Esophagus muscularis mucosa (tissue), 4 donors: ENCODE results near the gene BLOC1S4. TPM values are rescaled to one million over a fixed set of nuclear protein-coding genes. Genes with fewer than 3 reads are reported as not detected.

ENCODE experiments used
- DNase-seq: peaks from one replicate; pipeline ENCODE4 v3.0.0-alpha.2; 2017; ENCODE audit errors: extremely low spot score
- H3K27ac ChIP-seq, 4 donors: fragments of 200-600 bp; sonication (generic); replicated peaks in 1 of 4; 1 replicate in 3 of 4; 2 replicates in 1 of 4; pipeline ENCODE4 v1.5.1; 2016 to 2019; ENCODE audit warnings: mild to moderate bottlenecking in 1 of 4
- H3K27me3 ChIP-seq, 4 donors: fragments of 200-600 bp; sonication (generic); one replicate each; pipeline versions ENCODE4 v1.5.1 to v1.6.0; 2016 to 2019
- H3K36me3 ChIP-seq, 4 donors: fragments of 200-600 bp; sonication (generic); one replicate each; pipeline ENCODE4 v1.5.1; 2016 to 2019
- H3K4me1 ChIP-seq, 4 donors: fragments of 200-600 bp; sonication (generic); one replicate each; pipeline ENCODE4 v1.5.1; 2016 to 2019
- H3K4me3 ChIP-seq, 4 donors: fragments of 200-600 bp; sonication (generic); 1 replicate in 2 of 4; 2 replicates in 2 of 4; pipeline ENCODE4 v1.5.1; 2016 to 2019; ENCODE audit warnings: mild to moderate bottlenecking in 4 of 4, moderate library complexity in 1 of 4
- H3K9me3 ChIP-seq, 4 donors: fragments of 200-600 bp; sonication (generic); 1 replicate in 3 of 4; 2 replicates in 1 of 4; pipeline ENCODE4 v1.5.1; 2016 to 2019
- CTCF ChIP-seq, 3 experiments: fragments of 200-600 bp in 2 of 3; fragments of 450-650 bp in 1 of 3; sonication (generic) in 2 of 3; IDR thresholded peaks; one replicate each; pipeline ENCODE4 v1.5.1; 2017 to 2019; ENCODE audit warnings: antibody characterized with exemption in 3 of 3, mild to moderate bottlenecking in 2 of 3, moderate library complexity in 1 of 3
- EP300 ChIP-seq: sonication (generic); formaldehyde crosslinking; IDR thresholded peaks from one replicate; pipeline ENCODE4 v1.6.1; 2017; ENCODE audit warnings: antibody characterized with exemption
- POLR2A ChIP-seq: fragments of 450-650 bp; IDR thresholded peaks from one replicate; pipeline ENCODE4 v1.6.1; 2017; ENCODE audit warnings: antibody characterized with exemption, moderate library complexity, mild to moderate bottlenecking, low read depth
- POLR2AphosphoS5 ChIP-seq, 2 donors: sonication (generic); formaldehyde crosslinking; IDR thresholded peaks; one replicate each; pipeline ENCODE4 v1.6.1; 2017; ENCODE audit warnings: antibody characterized with exemption in 2 of 2
- WGBS: methylation state at CpG from one replicate; pipeline ENCODE4 v1.1.5; 2018; 5-methylcytosine and 5-hydroxymethylcytosine counted together
- intact Hi-C: fragments of 100-400 bp; cut with DNase I; formaldehyde crosslinking; loops from one replicate; pipeline ENCODE4 v1.15.1; 2023
- total RNA-seq, 4 donors: library from RNA; depleted of rRNA; stranded (reverse); fragments of >200 nt; gene quantifications; one replicate each; pipeline versions ENCODE4 v1.1.0 to v1.2.1, GENCODE V29; 2016

Gene BLOC1S4
- total RNA-seq, 4 donors from 2014 or later: 15.8 to 21.9 (median 17.9) TPM

DNA sequence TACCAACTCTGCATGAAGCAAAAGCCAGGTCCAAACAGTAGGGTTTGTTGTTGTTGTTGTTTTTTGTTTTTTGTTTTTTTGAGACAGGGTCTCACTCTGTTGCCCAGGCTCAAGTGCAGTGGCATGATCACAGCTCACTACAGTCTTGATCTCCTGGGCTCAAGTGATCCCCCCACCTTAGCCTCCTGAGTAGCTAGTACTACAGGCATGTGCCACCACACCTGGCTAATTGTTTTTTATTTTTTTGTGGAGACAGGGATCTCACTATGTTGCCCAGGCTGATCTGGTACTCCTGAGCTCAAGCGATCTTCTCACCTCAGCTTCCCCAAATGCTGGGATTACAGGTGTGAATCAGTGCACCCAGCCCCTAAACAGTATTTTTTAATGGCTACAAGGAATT lies 16.1 kb upstream of the BLOC1S4 start:
- H3K9me3 ChIP-seq: no peaks in the 10 kb centered on the region
- intact Hi-C loops: no loop called here
- no peak for DNase-seq
- H3K27me3 ChIP-seq: no peaks in the 10 kb centered on the region
- no peak overlapping the region for H3K4me3 ChIP-seq
- 100% methylated on average over 1 of the region's 1 CpG for WGBS
- H3K36me3 ChIP-seq: peaks cover 0 to 31% (median 18%) of the 10 kb centered on the region in 4 donors
- no peak for TF ChIP-seq POLR2AphosphoS5 (IDR thresholded peaks at IDR 0.05)
- no peak for TF ChIP-seq POLR2A
- H3K27ac ChIP-seq: no peak overlapping the region
- peaks cover 14 to 23% (median 19%) of the 10 kb centered on the region in 4 donors for H3K4me1 ChIP-seq

GRCh38 chr4:6701371-6701770 lies 14.6 kb upstream of the BLOC1S4 start:
- H3K4me3 ChIP-seq: no peak overlapping the region
- H3K9me3 ChIP-seq: no peaks in the 10 kb centered on the region
- H3K27me3 ChIP-seq: no peaks in the 10 kb centered on the region
- no peak for DNase-seq
- WGBS: 80% methylated on average over 13 of the region's 13 CpGs
- intact Hi-C loops: no loop called here
- H3K27ac ChIP-seq: no peak overlapping the region
- peaks cover 27 to 34% (median 31%) of the 10 kb centered on the region in 4 donors for H3K4me1 ChIP-seq
- TF ChIP-seq CTCF (IDR thresholded peaks at IDR 0.05) (peak in 1 of 3 experiments; percentile 18), POLR2AphosphoS5 (IDR thresholded peaks at IDR 0.05) (no peak)
- H3K36me3 ChIP-seq: peaks cover 0 to 30% (median 19%) of the 10 kb centered on the region in 4 donors

- H3K9me3 ChIP-seq: no peaks in the 10 kb centered on the region
- peaks cover 39 to 48% (median 43%) of the 10 kb centered on the region in 4 donors for H3K4me1 ChIP-seq
- H3K36me3 ChIP-seq: peaks cover 0 to 39% (median 22%) of the 10 kb centered on the region in 4 donors
- no peak for DNase-seq
- intact Hi-C loops: no loop called here
- no peak overlapping the region for H3K27ac ChIP-seq
- WGBS: 0% methylated on average over 1 of the region's 1 CpG
- TF ChIP-seq EP300: no peak
- no peak for TF ChIP-seq CTCF (IDR thresholded peaks at IDR 0.05)
- TF ChIP-seq POLR2AphosphoS5 (IDR thresholded peaks at IDR 0.05): no peak
- no peak for TF ChIP-seq POLR2A
- no peaks in the 10 kb centered on the region for H3K27me3 ChIP-seq
- H3K4me3 ChIP-seq: no peak overlapping the region
Measured at GRCh38 chr4:6702761-6703160, 13.2 kb upstream of the BLOC1S4 start.

DNA sequence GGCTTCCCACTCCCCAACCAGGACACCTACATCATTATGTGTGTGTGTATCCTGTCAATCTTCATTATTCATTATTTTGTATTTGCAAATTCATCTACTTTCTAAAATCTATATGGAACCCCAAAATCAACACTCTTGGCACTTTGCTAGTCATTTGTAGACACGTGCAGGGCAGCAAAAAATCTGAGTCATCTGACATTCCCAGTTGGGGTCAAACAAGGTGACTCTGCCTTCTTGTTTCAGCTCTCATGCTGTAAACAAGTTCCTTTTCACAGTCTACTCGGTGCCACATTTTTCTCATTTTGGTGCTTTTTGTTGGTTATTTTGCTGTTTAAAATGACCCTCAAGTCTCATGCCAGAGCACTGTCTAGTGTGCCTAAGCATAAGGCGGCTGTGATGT lies 12.2 kb upstream of the BLOC1S4 start:
- 45% methylated on average over 3 of the region's 3 CpGs for WGBS
- no peak for DNase-seq
- H3K27me3 ChIP-seq: no peaks in the 10 kb centered on the region
- H3K36me3 ChIP-seq: peaks cover 0 to 42% (median 22%) of the 10 kb centered on the region in 4 donors
- H3K9me3 ChIP-seq: no peaks in the 10 kb centered on the region
- H3K4me3 ChIP-seq: no peak overlapping the region
- intact Hi-C loops: no loop called here
- peaks cover 48 to 58% (median 53%) of the 10 kb centered on the region in 4 donors for H3K4me1 ChIP-seq
- H3K27ac ChIP-seq: no peak overlapping the region
- TF ChIP-seq POLR2A (no peak), CTCF (IDR thresholded peaks at IDR 0.05) (no peak), POLR2AphosphoS5 (IDR thresholded peaks at IDR 0.05) (no peak), EP300 (no peak)

GRCh38 chr4:6705646-6706045 lies 10.3 kb upstream of the BLOC1S4 start:
- Histone ChIP-seq H3K36me3 (peaks cover 0 to 27% (median 12%) of the 10 kb centered on the region in 4 donors), H3K27ac (no peak overlapping the region), H3K4me3 (no peak overlapping the region), H3K4me1 (peaks cover 48 to 67% (median 63%) of the 10 kb centered on the region in 4 donors), H3K9me3 (no peaks in the 10 kb centered on the region), H3K27me3 (no peaks in the 10 kb centered on the region)
- intact Hi-C loops: no loop called here
- no peak for TF ChIP-seq POLR2A
- no peak for TF ChIP-seq EP300
- no peak for TF ChIP-seq CTCF (IDR thresholded peaks at IDR 0.05)
- TF ChIP-seq POLR2AphosphoS5 (IDR thresholded peaks at IDR 0.05): no peak
- WGBS: 88% methylated on average over 2 of the region's 2 CpGs
- no peak for DNase-seq
